Transverse colon (tissue), 3 donors: ENCODE results near the gene BOD1.

Experiments
- POLR2A ChIP-seq: fragments of 450-650 bp; IDR thresholded peaks from one replicate; pipeline ENCODE4 v1.6.1; 2016; ENCODE audit warnings: antibody characterized with exemption, mild to moderate bottlenecking, moderate library complexity
- TF ChIP-seq, protein P1 (sequence below), 5 experiments: fragments of 200-600 bp in 3 of 5; fragments of 450-650 bp in 2 of 5; sonication (generic) in 3 of 5; IDR thresholded peaks; 1 replicate in 2 of 5; 2 replicates in 3 of 5; pipeline ENCODE4 v1.5.1; 2016 to 2017; ENCODE audit warnings: antibody characterized with exemption in 5 of 5, inconsistent platforms in 3 of 5, mild to moderate bottlenecking in 2 of 5, moderate library complexity in 1 of 5

DNA sequence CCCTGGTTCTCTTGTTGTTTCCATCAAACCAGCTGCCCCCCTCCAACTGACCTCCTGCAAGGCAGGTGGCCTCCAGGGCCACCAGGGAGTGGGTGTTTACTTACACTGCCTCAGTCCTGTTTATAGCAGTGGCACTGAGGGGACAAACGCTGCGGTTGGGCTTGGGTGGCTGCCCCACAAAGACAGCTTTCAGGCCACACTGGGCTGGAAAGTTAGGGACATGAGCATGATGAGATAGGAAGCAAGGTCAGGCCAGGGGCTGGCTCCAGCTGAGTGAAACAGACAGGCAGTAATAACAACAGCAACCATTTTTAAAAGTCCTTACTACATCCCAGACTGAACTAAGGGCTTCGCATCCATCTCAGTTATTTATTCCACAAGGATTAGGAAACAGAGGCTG is 20.6 kb downstream of the BOD1 start:
- no peak for TF ChIP-seq POLR2A
- TF ChIP-seq, protein P1, sequence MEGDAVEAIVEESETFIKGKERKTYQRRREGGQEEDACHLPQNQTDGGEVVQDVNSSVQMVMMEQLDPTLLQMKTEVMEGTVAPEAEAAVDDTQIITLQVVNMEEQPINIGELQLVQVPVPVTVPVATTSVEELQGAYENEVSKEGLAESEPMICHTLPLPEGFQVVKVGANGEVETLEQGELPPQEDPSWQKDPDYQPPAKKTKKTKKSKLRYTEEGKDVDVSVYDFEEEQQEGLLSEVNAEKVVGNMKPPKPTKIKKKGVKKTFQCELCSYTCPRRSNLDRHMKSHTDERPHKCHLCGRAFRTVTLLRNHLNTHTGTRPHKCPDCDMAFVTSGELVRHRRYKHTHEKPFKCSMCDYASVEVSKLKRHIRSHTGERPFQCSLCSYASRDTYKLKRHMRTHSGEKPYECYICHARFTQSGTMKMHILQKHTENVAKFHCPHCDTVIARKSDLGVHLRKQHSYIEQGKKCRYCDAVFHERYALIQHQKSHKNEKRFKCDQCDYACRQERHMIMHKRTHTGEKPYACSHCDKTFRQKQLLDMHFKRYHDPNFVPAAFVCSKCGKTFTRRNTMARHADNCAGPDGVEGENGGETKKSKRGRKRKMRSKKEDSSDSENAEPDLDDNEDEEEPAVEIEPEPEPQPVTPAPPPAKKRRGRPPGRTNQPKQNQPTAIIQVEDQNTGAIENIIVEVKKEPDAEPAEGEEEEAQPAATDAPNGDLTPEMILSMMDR (IDR thresholded peaks at IDR 0.05) = no peak
